Measurements from ENCODE around the gene CCDC188.

CCDC188 gene

GRCh38 chr22:20128902-20129746, 21.7 kb downstream of the CCDC188 start:
- ChIA-PET CTCF (interaction anchor here (1.0 to 3.3 kb wide), 5 partner anchors 10 to 399 kb away, joined by 3 to 27 read pairs (median 4); partner anchors contain the start of gene RANBP1), POLR2A (no interaction called here)
- TF ChIP-seq CTCF (IDR thresholded peaks at IDR 0.05; ENCODE audit: insufficient read depth, low read length, missing control alignments), result peak; percentile 52
- no peak for DNase-seq (ENCODE audit: low read depth, low spot score)
- H3K4me3 ChIP-seq (ENCODE audit: low read depth, low read length), result no peak overlapping the region

- DNase-seq (ENCODE audit: low read depth, low spot score), result no peak
- no peak overlapping the region for H3K4me3 ChIP-seq (ENCODE audit: low read depth, low read length)
- no peak for TF ChIP-seq CTCF (IDR thresholded peaks at IDR 0.05; ENCODE audit: insufficient read depth, low read length, missing control alignments)
- POLR2A ChIA-PET, result no interaction called here
- CTCF ChIA-PET, result interaction anchor here (1.0 to 3.3 kb wide), 4 partner anchors 10 to 163 kb away, joined by 3 to 27 read pairs (median 4); partner anchors contain the start of gene RANBP1
Observed at GRCh38 chr22:20128619-20128901, 22.3 kb downstream of the CCDC188 start.

- ChIA-PET POLR2A (no interaction called here), CTCF (interaction anchor here (1.0 to 3.3 kb wide), 3 partner anchors 9 to 162 kb away, joined by 3 to 27 read pairs (median 4); partner anchors contain the start of gene RANBP1)
- no peak for DNase-seq (ENCODE audit: low read depth, low spot score)
- TF ChIP-seq CTCF (IDR thresholded peaks at IDR 0.05; ENCODE audit: insufficient read depth, low read length, missing control alignments), result no peak
- no peak overlapping the region for H3K4me3 ChIP-seq (ENCODE audit: low read depth, low read length)
Observed at GRCh38 chr22:20127869-20128618, 22.8 kb downstream of the CCDC188 start.

- ChIA-PET CTCF (no interaction called here), POLR2A (no interaction called here)
- no peak overlapping the region for H3K4me3 ChIP-seq (ENCODE audit: low read depth, low read length)
- no peak for DNase-seq (ENCODE audit: low read depth, low spot score)
- no peak for TF ChIP-seq CTCF (IDR thresholded peaks at IDR 0.05; ENCODE audit: insufficient read depth, low read length, missing control alignments)
Observed at GRCh38 chr22:20127318-20127868, 23.5 kb downstream of the CCDC188 start.

- no peak for DNase-seq (ENCODE audit: low read depth, low spot score)
- ChIA-PET CTCF (no interaction called here), POLR2A (no interaction called here)
- H3K4me3 ChIP-seq (ENCODE audit: low read depth, low read length), result no peak overlapping the region
- TF ChIP-seq CTCF (IDR thresholded peaks at IDR 0.05; ENCODE audit: insufficient read depth, low read length, missing control alignments), result no peak
Observed at GRCh38 chr22:20126284-20127029, 24.4 kb downstream of the CCDC188 start.

Data from AG04449 (cell line).